Activated CD4-positive, alpha-beta T cell treated with anti-CD3 and anti-CD28 coated beads, Interleukin-2, amount 10 ng/mL, durations not matched to agents 24 days and 14 days (primary cell): ENCODE data around the gene ARSH. TPM values are rescaled to one million over a fixed set of nuclear protein-coding genes. Genes with fewer than 3 reads are reported as not detected.
"Not testable (repeated sequence)": the region's sequence is repeated elsewhere in the genome, so short reads cannot be mapped to it uniquely, and the experiment has no call there.

Source experiments
- DNase-seq: peaks from one replicate; pipeline ENCODE4 v3.0.0; 2022
- H3K27ac Mint-ChIP-seq: one replicate; pipeline ENCODE4 v1.8.0; 2022; ENCODE audit warnings: mild to moderate bottlenecking, mixed read lengths
- H3K27me3 Mint-ChIP-seq: one replicate; pipeline ENCODE4 v1.8.0; 2022; ENCODE audit warnings: mixed read lengths
- H3K36me3 Mint-ChIP-seq: one replicate; pipeline ENCODE4 v1.8.0; 2022; ENCODE audit warnings: low read depth, mild to moderate bottlenecking, mixed read lengths
- H3K4me1 Mint-ChIP-seq: one replicate; pipeline ENCODE4 v1.8.0; 2021; ENCODE audit warnings: mixed read lengths
- H3K4me3 Mint-ChIP-seq: one replicate; pipeline ENCODE4 v1.8.0; 2022; ENCODE audit warnings: mild to moderate bottlenecking, moderate library complexity, mixed read lengths
- H3K9me3 Mint-ChIP-seq: one replicate; pipeline ENCODE4 v1.8.0; 2021; ENCODE audit warnings: mixed read lengths
- intact Hi-C: fragments of 100-400 bp; cut with micrococcal nuclease; formaldehyde crosslinking; loops from one replicate; pipeline ENCODE4 v1.15.1; 2023
- total RNA-seq: library from RNA; stranded (reverse); gene quantifications from 2 replicates; pipeline ENCODE4 v1.2.3, GENCODE V29; 2022

ARSH gene
- total RNA-seq, 1 donor from 2014 or later: not detected

- H3K4me1 Mint-ChIP-seq, intact Hi-C loops, H3K27ac Mint-ChIP-seq, DNase-seq, H3K36me3 Mint-ChIP-seq, H3K4me3 Mint-ChIP-seq, H3K9me3 Mint-ChIP-seq, H3K27me3 Mint-ChIP-seq: not testable (repeated sequence)
These were observed 27.7 kb upstream of the ARSH start for GRCh38 chrX:2978639-2979038.

DNA sequence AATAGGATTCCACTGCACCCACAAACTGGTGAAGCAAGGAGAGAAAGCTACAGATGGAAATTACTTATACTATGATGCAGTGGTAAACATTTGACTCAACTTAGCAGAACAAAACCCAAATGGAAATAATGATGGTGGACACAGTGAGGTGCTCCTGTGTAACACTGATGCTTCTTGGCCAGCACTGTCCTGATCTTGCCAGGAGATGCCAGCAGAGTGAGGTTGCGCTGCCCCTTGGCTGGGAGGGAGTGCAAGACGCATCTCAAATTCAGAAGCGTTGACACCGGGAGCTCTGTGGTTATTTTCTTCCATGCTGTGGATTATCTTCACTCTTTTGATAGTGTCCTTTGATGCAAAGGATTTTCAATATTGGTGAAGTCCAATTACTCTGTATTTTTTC lies 22.0 kb upstream of the ARSH start:
- Mint-ChIP-seq H3K36me3 (no peaks in the 10 kb centered on the region), H3K9me3 (no peaks in the 10 kb centered on the region), H3K4me3 (no peak overlapping the region), H3K27ac (no peak overlapping the region), H3K4me1 (no peaks in the 10 kb centered on the region), H3K27me3 (no peaks in the 10 kb centered on the region)
- no peak for DNase-seq
- intact Hi-C loops: no loop called here

GRCh38 chrX:2989565-2989964 lies 16.8 kb upstream of the ARSH start:
- H3K36me3 Mint-ChIP-seq: no peaks in the 10 kb centered on the region
- H3K4me1 Mint-ChIP-seq: no peaks in the 10 kb centered on the region
- H3K9me3 Mint-ChIP-seq: no peaks in the 10 kb centered on the region
- intact Hi-C loops: no loop called here
- no peaks in the 10 kb centered on the region for H3K27me3 Mint-ChIP-seq
- no peak for DNase-seq
- H3K4me3 Mint-ChIP-seq: no peak overlapping the region
- no peak overlapping the region for H3K27ac Mint-ChIP-seq

GRCh38 chrX:3010532-3010931 lies 4.2 kb downstream of the ARSH start:
- DNase-seq: no peak
- Mint-ChIP-seq H3K27ac (no peak overlapping the region), H3K4me1 (no peaks in the 10 kb centered on the region), H3K27me3 (no peaks in the 10 kb centered on the region), H3K4me3 (no peak overlapping the region), H3K36me3 (no peaks in the 10 kb centered on the region), H3K9me3 (peaks cover 4% of the 10 kb centered on the region)
- intact Hi-C loops: no loop called here

- Mint-ChIP-seq H3K9me3 (no peaks in the 10 kb centered on the region), H3K27ac (no peak overlapping the region), H3K36me3 (no peaks in the 10 kb centered on the region), H3K4me3 (no peak overlapping the region), H3K4me1 (no peaks in the 10 kb centered on the region), H3K27me3 (no peaks in the 10 kb centered on the region)
- intact Hi-C loops: no loop called here
- DNase-seq: no peak
These were observed 11.1 kb downstream of the ARSH start for GRCh38 chrX:3017492-3017891.

GRCh38 chrX:3024176-3024575 lies 17.8 kb downstream of the ARSH start:
- no peaks in the 10 kb centered on the region for H3K36me3 Mint-ChIP-seq
- intact Hi-C loops: no loop called here
- H3K27me3 Mint-ChIP-seq: no peaks in the 10 kb centered on the region
- H3K9me3 Mint-ChIP-seq: no peaks in the 10 kb centered on the region
- H3K4me3 Mint-ChIP-seq: no peak overlapping the region
- DNase-seq: no peak
- no peaks in the 10 kb centered on the region for H3K4me1 Mint-ChIP-seq
- H3K27ac Mint-ChIP-seq: no peak overlapping the region

DNA sequence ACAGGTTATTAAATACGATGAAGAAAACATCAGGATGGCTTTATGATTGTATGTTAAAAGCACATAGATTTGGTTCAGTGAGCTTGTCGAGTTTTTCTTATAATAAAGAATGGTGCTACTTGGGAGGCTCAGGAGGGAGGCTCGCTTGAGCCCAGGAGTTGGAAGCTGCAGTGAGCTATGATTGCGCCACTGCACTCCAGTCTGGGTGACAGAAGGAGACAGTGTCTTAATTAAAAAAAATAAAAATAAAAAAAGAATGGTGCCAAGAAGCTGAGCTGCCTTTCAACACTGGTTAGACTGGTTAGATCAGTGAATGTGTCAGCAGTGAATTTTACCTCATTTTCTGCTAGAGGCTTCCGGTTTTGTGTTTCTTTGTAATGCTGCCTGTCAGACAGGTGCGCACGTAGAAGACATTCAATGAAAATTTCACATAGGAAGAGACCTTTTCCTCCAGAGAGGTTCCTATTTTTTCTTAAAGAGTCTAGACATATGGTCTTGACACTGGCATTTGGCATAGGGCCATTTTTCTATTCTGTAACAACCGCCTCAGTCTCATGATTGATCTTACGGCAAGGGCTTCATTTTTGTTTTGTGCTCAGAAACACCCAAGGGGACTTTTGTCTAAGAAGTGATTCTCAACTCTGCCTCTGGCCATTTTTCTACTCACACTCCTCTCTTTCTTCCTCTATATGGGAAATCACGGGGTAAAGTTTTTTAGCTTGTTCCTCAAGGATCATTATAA lies 19.9 kb downstream of the ARSH start:
- no peaks in the 10 kb centered on the region for H3K9me3 Mint-ChIP-seq
- no peak overlapping the region for H3K4me3 Mint-ChIP-seq
- no peak for DNase-seq
- H3K27me3 Mint-ChIP-seq: no peaks in the 10 kb centered on the region
- intact Hi-C loops: no loop called here
- no peaks in the 10 kb centered on the region for H3K36me3 Mint-ChIP-seq
- H3K4me1 Mint-ChIP-seq: no peaks in the 10 kb centered on the region
- H3K27ac Mint-ChIP-seq: no peak overlapping the region

- H3K27ac Mint-ChIP-seq: no peak overlapping the region
- intact Hi-C loops: no loop called here
- no peaks in the 10 kb centered on the region for H3K36me3 Mint-ChIP-seq
- no peak for DNase-seq
- no peak overlapping the region for H3K4me3 Mint-ChIP-seq
- H3K9me3 Mint-ChIP-seq: no peaks in the 10 kb centered on the region
- H3K4me1 Mint-ChIP-seq: no peaks in the 10 kb centered on the region
- no peaks in the 10 kb centered on the region for H3K27me3 Mint-ChIP-seq
These were observed 22.8 kb downstream of the ARSH start for GRCh38 chrX:3029129-3029528.

- Mint-ChIP-seq H3K4me3 (no peak overlapping the region), H3K9me3 (no peaks in the 10 kb centered on the region), H3K27ac (no peak overlapping the region), H3K27me3 (no peaks in the 10 kb centered on the region), H3K4me1 (no peaks in the 10 kb centered on the region), H3K36me3 (no peaks in the 10 kb centered on the region)
- DNase-seq: no peak
- intact Hi-C loops: no loop called here
These were observed 30.9 kb downstream of the ARSH start for GRCh38 chrX:3037218-3037617.

DNA sequence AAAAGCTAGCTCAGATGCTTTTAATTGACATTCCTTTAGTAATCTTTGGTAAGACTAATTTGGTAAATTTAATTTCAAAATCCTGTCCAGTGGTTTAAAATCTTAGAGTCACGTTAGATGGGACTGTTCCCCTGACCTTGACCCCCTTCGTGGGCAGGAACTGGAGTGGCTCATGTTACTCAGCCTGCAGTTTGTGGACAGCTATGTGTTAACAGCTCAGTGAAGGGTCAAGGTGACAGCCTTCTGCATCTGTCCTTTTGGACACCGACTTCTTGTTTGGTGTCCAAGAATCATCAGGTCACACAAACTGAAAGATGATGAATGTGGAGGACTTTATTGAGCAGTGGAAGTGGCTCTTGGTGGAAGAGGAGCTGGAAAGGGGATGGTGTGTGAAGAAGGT lies 37.9 kb downstream of the ARSH start:
- H3K27ac Mint-ChIP-seq: no peak overlapping the region
- peaks cover 6% of the 10 kb centered on the region for H3K4me1 Mint-ChIP-seq
- no peaks in the 10 kb centered on the region for H3K9me3 Mint-ChIP-seq
- H3K27me3 Mint-ChIP-seq: no peaks in the 10 kb centered on the region
- intact Hi-C loops: no loop called here
- no peaks in the 10 kb centered on the region for H3K36me3 Mint-ChIP-seq
- no peak for DNase-seq
- no peak overlapping the region for H3K4me3 Mint-ChIP-seq

- Mint-ChIP-seq H3K9me3 (no peaks in the 10 kb centered on the region), H3K4me1 (peaks cover 6% of the 10 kb centered on the region), H3K36me3 (no peaks in the 10 kb centered on the region), H3K27ac (no peak overlapping the region), H3K27me3 (no peaks in the 10 kb centered on the region), H3K4me3 (no peak overlapping the region)
- intact Hi-C loops: no loop called here
- no peak for DNase-seq
These were observed 38.3 kb downstream of the ARSH start for GRCh38 chrX:3044671-3045070.

DNA sequence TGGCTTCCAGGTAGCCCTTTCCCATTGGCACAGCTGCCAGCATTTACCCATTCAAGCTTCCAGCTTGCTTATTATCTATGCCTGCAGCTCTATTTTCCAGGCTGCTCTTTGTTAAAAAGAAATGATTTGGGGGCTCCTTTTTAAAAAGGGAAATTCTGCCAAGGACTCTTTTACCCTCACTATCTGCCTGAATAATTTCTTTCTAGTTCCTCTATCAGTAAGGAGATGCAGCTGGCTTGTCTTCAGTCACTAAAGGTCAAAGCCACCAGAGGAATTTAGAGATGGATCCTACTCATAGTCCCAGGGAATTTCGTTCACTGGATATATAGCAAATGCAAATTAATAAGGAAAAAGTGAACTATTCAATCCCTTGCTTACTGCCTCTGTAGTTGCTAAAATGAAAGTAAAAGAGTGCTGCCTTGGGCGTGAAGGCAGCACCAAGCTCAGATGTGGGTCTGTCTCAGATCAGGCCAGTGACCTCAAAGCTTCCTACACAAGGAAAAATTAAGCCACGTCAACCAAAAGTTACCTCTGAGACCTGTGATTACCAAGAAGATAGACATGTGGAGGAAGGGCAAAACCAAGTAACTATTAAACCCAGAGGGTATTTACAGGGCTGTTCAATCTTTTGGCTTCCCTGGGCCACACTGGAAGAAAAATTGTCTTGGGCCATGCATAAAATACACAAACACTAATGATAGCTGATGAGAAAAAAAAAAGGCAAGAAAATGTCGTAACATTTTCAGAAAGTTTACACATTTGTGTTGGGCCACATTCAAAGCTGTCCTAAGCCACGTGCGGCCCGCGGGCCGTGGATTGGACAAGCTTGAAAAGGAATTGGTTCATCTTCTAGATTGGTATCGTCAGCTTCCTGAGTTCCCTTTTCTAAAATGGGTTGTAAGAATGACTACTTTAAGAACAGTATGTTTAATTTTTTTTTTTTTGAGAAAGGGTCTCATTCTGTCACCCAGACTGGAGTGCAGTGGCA lies 40.2 kb downstream of the ARSH start:
- DNase-seq: peak; percentile 56
- H3K4me1 Mint-ChIP-seq: peaks cover 6% of the 10 kb centered on the region
- peak overlapping the region; percentile 62 for H3K4me3 Mint-ChIP-seq
- no peaks in the 10 kb centered on the region for H3K36me3 Mint-ChIP-seq
- no peaks in the 10 kb centered on the region for H3K9me3 Mint-ChIP-seq
- no peaks in the 10 kb centered on the region for H3K27me3 Mint-ChIP-seq
- peak overlapping the region; percentile 62 for H3K27ac Mint-ChIP-seq
- intact Hi-C loops: no loop called here

- H3K4me1 Mint-ChIP-seq, intact Hi-C loops, DNase-seq, H3K27ac Mint-ChIP-seq, H3K36me3 Mint-ChIP-seq, H3K9me3 Mint-ChIP-seq, H3K27me3 Mint-ChIP-seq, H3K4me3 Mint-ChIP-seq: not testable (repeated sequence)
These were observed 44.3 kb downstream of the ARSH start for GRCh38 chrX:3050523-3051175.

GRCh38 chrX:3052860-3053259 lies 46.5 kb downstream of the ARSH start:
- intact Hi-C loops: no loop called here
- Mint-ChIP-seq H3K9me3 (no peaks in the 10 kb centered on the region), H3K27me3 (no peaks in the 10 kb centered on the region), H3K36me3 (no peaks in the 10 kb centered on the region), H3K4me1 (no peaks in the 10 kb centered on the region), H3K27ac (no peak overlapping the region), H3K4me3 (no peak overlapping the region)
- DNase-seq: no peak
